HCT116 (cell line): ENCODE results near the gene RGS10. TPM values are rescaled to one million over a fixed set of nuclear protein-coding genes. Genes with fewer than 3 reads are reported as not detected.

Experiments used
- ATAC-seq: fragments of 200-7000 bp; cut with Tn5 transposase; 2 replicates; pipeline ENCODE4 v1.9.1; 2020; ENCODE audit warnings: mild to moderate bottlenecking, moderate library complexity
- BruUV-seq: library from RNA; stranded (reverse); fragments of 400-500 nt; replicated peaks from 2 replicates; lab custom pipeline; 2021; lab: Mats Ljungman, UMichigan
- CTCF ChIA-PET: fragments of 300-600 bp; sonication (Branson Sonifier 250); formaldehyde crosslinking; loops from one replicate; lab custom pipeline; 2021; ENCODE audit warnings: antibody characterized with exemption; lab: Charles Lee
- POLR2A ChIA-PET: fragments of 300-600, 350-600 bp; sonication (Branson Sonifier 250); formaldehyde crosslinking; loops from one replicate; lab custom pipeline; 2021; ENCODE audit warnings: antibody characterized with exemption; lab: Charles Lee
- RAD21 ChIA-PET, 2 experiments: fragments of 300-600 bp; sonication (Branson Sonifier 250); formaldehyde crosslinking; loops; one replicate each; lab custom pipeline; 2023; ENCODE audit warnings: low total read pairs in 2 of 2; ENCODE audit not compliant: uncharacterized antibody in 2 of 2, unreplicated experiment in 2 of 2, low non-redundant PET in 1 of 2; lab: Charles Lee
- DNase-seq: peaks from one replicate; pipeline ENCODE4 v3.0.0-alpha.2; 2010; ENCODE audit warnings: low read depth, low spot score
- H2AFZ ChIP-seq: fragments of 200-600 bp; shearing (Covaris generic), sonication (generic); 2 replicates; pipeline ENCODE4 v1.6.1; 2017; ENCODE audit warnings: low read depth, mixed run types, mixed read lengths, antibody characterized with exemption, low read length; ENCODE audit not compliant: poor library complexity, severe bottlenecking
- H3K27ac ChIP-seq: 2 replicates; pipeline ENCODE4 v1.5.1; 2012; ENCODE audit warnings: low read depth, low read length
- H3K27me3 ChIP-seq: fragments of 200-600 bp; sonication (generic); 2 replicates; pipeline ENCODE4 v1.6.1; 2016; ENCODE audit warnings: mixed run types, low read length, mixed read lengths; ENCODE audit not compliant: insufficient read depth
- H3K36me3 ChIP-seq, 2 experiments: fragments of 200-500 bp in 1 of 2; fragments of 200-600 bp in 1 of 2; sonication (Bioruptor generic) in 1 of 2; sonication (generic) in 1 of 2; 2 replicates each; pipeline versions ENCODE4 v1.5.1 to v1.6.1; 2014 to 2016; ENCODE audit warnings: low read length in 2 of 2, inconsistent platforms in 1 of 2, mixed read lengths in 1 of 2, mixed run types in 1 of 2; ENCODE audit not compliant: insufficient read depth in 2 of 2, control insufficient read depth in 1 of 2
- H3K4me1 ChIP-seq, 2 experiments: fragments of 200-600 bp in 1 of 2; sonication (generic) in 1 of 2; 2 replicates each; pipeline versions ENCODE4 v1.5.1 to v1.6.1; 2012 to 2017; ENCODE audit warnings: low read length in 2 of 2, inconsistent platforms in 1 of 2, mild to moderate bottlenecking in 1 of 2, mixed read lengths in 1 of 2, mixed run types in 1 of 2, moderate library complexity in 1 of 2; ENCODE audit not compliant: insufficient read depth in 2 of 2, control insufficient read depth in 1 of 2
- H3K4me2 ChIP-seq: fragments of 200-600 bp; sonication (generic); 2 replicates; pipeline ENCODE4 v1.6.1; 2017; ENCODE audit warnings: mixed run types, low read length, mixed read lengths
- H3K4me3 ChIP-seq, 2 experiments: fragments of 200-600 bp in 1 of 2; sonication (generic) in 1 of 2; replicated peaks in 1 of 2; 2 replicates each; pipeline ENCODE4 v1.5.1; 2011 to 2016; ENCODE audit warnings: low read length in 2 of 2, control low read depth in 1 of 2, low read depth in 1 of 2, mild to moderate bottlenecking in 1 of 2, mixed read lengths in 1 of 2, mixed run types in 1 of 2
- H3K79me2 ChIP-seq: fragments of 200-600 bp; sonication (generic); 2 replicates; pipeline ENCODE4 v1.6.1; 2017; ENCODE audit warnings: mild to moderate bottlenecking, mixed run types, low read length, moderate library complexity, mixed read lengths; ENCODE audit not compliant: insufficient read depth
- H3K9ac ChIP-seq: fragments of 200-600 bp; sonication (generic); 2 replicates; pipeline ENCODE4 v1.6.1; 2016; ENCODE audit warnings: low read length, mixed read lengths
- H3K9me2 ChIP-seq: fragments of 200-600 bp; sonication (generic), shearing (Covaris generic); 2 replicates; pipeline ENCODE4 v1.6.1; 2017; ENCODE audit warnings: mixed run types, mild to moderate bottlenecking, moderate library complexity; ENCODE audit not compliant: insufficient read depth
- H3K9me3 ChIP-seq, 2 experiments: fragments of 200-500 bp in 1 of 2; fragments of 200-600 bp in 1 of 2; sonication (Bioruptor generic) in 1 of 2; sonication (generic) in 1 of 2; 2 replicates each; pipeline ENCODE4 v1.6.1; 2014 to 2017; ENCODE audit warnings: low read length in 2 of 2, mixed read lengths in 2 of 2, inconsistent platforms in 1 of 2, low read depth in 1 of 2, mild to moderate bottlenecking in 1 of 2, mixed run types in 1 of 2, moderate library complexity in 1 of 2; ENCODE audit not compliant: control insufficient read depth in 1 of 2, insufficient read depth in 1 of 2
- H4K20me1 ChIP-seq: fragments of 200-600 bp; sonication (generic), shearing (Covaris generic); 2 replicates; pipeline ENCODE4 v1.6.1; 2017; ENCODE audit warnings: mixed run types, mild to moderate bottlenecking, moderate library complexity; ENCODE audit not compliant: insufficient read depth
- EZH2 ChIP-seq: fragments of 200-600 bp; sonication (generic); IDR thresholded peaks from 2 replicates; pipeline ENCODE4 v1.6.1; 2017; ENCODE audit warnings: antibody characterized with exemption, mixed run types
- FOSL1 ChIP-seq: IDR thresholded peaks from 2 replicates; pipeline ENCODE4 v1.6.1; 2012; ENCODE audit warnings: low read depth
- JUND ChIP-seq: IDR thresholded peaks from 2 replicates; pipeline ENCODE4 v1.6.1; 2012
- POLR2A ChIP-seq: IDR thresholded peaks from 2 replicates; pipeline ENCODE4 v1.7.0; 2011; ENCODE audit warnings: borderline replicate concordance; ENCODE audit not compliant: insufficient read depth, insufficient read length; ENCODE audit errors: extremely low read depth
- RAD21 ChIP-seq: IDR thresholded peaks from 2 replicates; pipeline ENCODE4 v1.6.1; 2012; ENCODE audit warnings: low read depth, mild to moderate bottlenecking
- SRF ChIP-seq: IDR thresholded peaks from 2 replicates; pipeline ENCODE4 v1.6.1; 2012; ENCODE audit warnings: low read depth
- TCF7L2 ChIP-seq: IDR thresholded peaks from 2 replicates; pipeline ENCODE4 v1.7.0; 2011; ENCODE audit warnings: borderline replicate concordance, inconsistent platforms; ENCODE audit not compliant: insufficient read depth, insufficient read length; ENCODE audit errors: extremely low read depth
- ZNF274 ChIP-seq: fragments of 200-500 bp; sonication (Bioruptor generic); IDR thresholded peaks from 2 replicates; pipeline ENCODE4 v1.6.1; 2014; ENCODE audit warnings: mild to moderate bottlenecking, low read depth, low read length, inconsistent platforms
- intact Hi-C: fragments of 100-400 bp; cut with micrococcal nuclease; formaldehyde crosslinking; loops from 2 replicates; pipeline ENCODE4 v1.10.0; 2022
- total RNA-seq: library from RNA; stranded (reverse); gene quantifications from one replicate; pipeline ENCODE4 v1.2.1, GENCODE V29; 2021; ENCODE audit not compliant: unreplicated experiment
- TF ChIP-seq, protein P1 (sequence below): IDR thresholded peaks from 2 replicates; pipeline ENCODE4 v1.6.1; 2012
- TF ChIP-seq, protein P2 (sequence below): IDR thresholded peaks from 2 replicates; pipeline ENCODE4 v1.6.1; 2012
- TF ChIP-seq, protein P3 (sequence below): IDR thresholded peaks from 2 replicates; pipeline ENCODE4 v1.6.1; 2011; ENCODE audit warnings: mild to moderate bottlenecking, low read length, moderate library complexity; ENCODE audit not compliant: insufficient replicate concordance; ENCODE audit errors: extremely low read depth
- TF ChIP-seq, protein P4 (sequence below): IDR thresholded peaks from 2 replicates; pipeline ENCODE4 v1.6.1; 2012; ENCODE audit warnings: low read depth
- TF ChIP-seq, protein P5 (sequence below), 3 experiments: fragments of 200-600 bp in 1 of 3; sonication (generic) in 1 of 3; IDR thresholded peaks in 2 of 3; conservative IDR thresholded peaks in 1 of 3; 2 replicates each; pipeline ENCODE4 v1.5.1; 2012 to 2017; ENCODE audit warnings: low read depth in 2 of 3, low read length in 2 of 3, antibody characterized with exemption in 1 of 3, borderline replicate concordance in 1 of 3, control low read depth in 1 of 3, mild to moderate bottlenecking in 1 of 3, mixed read lengths in 1 of 3, mixed run types in 1 of 3, moderate library complexity in 1 of 3; ENCODE audit not compliant: insufficient read depth in 1 of 3

Gene RGS10
- total RNA-seq, 1 experiment from 2014 or later, result 96.7 TPM

DNA sequence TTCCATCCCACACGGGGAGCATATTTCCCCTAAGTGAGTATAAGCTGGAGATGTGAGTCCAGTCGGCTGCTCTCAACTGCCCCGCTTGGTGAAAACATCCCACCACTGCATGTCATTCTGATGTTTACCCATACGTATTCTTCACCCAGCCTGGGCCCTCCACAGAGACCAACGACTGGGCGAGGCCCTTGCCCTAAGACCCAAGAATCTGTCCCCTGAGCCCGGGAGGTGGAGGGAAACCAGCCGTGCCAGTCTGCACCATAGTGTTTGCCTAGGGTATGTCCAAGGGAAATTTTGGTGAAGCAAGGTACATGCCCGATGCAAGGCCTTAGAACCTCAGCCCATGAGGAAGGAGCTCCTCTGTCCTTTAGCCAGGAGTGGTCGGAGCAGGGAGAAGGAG lies 67.9 kb downstream of the RGS10 start:
- TF ChIP-seq, protein P1, sequence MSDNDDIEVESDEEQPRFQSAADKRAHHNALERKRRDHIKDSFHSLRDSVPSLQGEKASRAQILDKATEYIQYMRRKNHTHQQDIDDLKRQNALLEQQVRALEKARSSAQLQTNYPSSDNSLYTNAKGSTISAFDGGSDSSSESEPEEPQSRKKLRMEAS, result no peak
- TF ChIP-seq RAD21, result no peak
- TF ChIP-seq EZH2, result no peak
- no peak for TF ChIP-seq JUND
- TF ChIP-seq, protein P2, sequence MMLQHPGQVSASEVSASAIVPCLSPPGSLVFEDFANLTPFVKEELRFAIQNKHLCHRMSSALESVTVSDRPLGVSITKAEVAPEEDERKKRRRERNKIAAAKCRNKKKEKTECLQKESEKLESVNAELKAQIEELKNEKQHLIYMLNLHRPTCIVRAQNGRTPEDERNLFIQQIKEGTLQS, result no peak
- no peak for TF ChIP-seq TCF7L2
- TF ChIP-seq FOSL1, result no peak
- TF ChIP-seq POLR2A, result no peak
- TF ChIP-seq, protein P3, sequence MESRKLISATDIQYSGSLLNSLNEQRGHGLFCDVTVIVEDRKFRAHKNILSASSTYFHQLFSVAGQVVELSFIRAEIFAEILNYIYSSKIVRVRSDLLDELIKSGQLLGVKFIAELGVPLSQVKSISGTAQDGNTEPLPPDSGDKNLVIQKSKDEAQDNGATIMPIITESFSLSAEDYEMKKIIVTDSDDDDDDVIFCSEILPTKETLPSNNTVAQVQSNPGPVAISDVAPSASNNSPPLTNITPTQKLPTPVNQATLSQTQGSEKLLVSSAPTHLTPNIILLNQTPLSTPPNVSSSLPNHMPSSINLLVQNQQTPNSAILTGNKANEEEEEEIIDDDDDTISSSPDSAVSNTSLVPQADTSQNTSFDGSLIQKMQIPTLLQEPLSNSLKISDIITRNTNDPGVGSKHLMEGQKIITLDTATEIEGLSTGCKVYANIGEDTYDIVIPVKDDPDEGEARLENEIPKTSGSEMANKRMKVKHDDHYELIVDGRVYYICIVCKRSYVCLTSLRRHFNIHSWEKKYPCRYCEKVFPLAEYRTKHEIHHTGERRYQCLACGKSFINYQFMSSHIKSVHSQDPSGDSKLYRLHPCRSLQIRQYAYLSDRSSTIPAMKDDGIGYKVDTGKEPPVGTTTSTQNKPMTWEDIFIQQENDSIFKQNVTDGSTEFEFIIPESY, result no peak
- TF ChIP-seq, protein P4, sequence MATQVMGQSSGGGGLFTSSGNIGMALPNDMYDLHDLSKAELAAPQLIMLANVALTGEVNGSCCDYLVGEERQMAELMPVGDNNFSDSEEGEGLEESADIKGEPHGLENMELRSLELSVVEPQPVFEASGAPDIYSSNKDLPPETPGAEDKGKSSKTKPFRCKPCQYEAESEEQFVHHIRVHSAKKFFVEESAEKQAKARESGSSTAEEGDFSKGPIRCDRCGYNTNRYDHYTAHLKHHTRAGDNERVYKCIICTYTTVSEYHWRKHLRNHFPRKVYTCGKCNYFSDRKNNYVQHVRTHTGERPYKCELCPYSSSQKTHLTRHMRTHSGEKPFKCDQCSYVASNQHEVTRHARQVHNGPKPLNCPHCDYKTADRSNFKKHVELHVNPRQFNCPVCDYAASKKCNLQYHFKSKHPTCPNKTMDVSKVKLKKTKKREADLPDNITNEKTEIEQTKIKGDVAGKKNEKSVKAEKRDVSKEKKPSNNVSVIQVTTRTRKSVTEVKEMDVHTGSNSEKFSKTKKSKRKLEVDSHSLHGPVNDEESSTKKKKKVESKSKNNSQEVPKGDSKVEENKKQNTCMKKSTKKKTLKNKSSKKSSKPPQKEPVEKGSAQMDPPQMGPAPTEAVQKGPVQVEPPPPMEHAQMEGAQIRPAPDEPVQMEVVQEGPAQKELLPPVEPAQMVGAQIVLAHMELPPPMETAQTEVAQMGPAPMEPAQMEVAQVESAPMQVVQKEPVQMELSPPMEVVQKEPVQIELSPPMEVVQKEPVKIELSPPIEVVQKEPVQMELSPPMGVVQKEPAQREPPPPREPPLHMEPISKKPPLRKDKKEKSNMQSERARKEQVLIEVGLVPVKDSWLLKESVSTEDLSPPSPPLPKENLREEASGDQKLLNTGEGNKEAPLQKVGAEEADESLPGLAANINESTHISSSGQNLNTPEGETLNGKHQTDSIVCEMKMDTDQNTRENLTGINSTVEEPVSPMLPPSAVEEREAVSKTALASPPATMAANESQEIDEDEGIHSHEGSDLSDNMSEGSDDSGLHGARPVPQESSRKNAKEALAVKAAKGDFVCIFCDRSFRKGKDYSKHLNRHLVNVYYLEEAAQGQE, result no peak
- TF ChIP-seq, protein P5, sequence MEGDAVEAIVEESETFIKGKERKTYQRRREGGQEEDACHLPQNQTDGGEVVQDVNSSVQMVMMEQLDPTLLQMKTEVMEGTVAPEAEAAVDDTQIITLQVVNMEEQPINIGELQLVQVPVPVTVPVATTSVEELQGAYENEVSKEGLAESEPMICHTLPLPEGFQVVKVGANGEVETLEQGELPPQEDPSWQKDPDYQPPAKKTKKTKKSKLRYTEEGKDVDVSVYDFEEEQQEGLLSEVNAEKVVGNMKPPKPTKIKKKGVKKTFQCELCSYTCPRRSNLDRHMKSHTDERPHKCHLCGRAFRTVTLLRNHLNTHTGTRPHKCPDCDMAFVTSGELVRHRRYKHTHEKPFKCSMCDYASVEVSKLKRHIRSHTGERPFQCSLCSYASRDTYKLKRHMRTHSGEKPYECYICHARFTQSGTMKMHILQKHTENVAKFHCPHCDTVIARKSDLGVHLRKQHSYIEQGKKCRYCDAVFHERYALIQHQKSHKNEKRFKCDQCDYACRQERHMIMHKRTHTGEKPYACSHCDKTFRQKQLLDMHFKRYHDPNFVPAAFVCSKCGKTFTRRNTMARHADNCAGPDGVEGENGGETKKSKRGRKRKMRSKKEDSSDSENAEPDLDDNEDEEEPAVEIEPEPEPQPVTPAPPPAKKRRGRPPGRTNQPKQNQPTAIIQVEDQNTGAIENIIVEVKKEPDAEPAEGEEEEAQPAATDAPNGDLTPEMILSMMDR (IDR thresholded peaks at IDR 0.05 in 2 of 3, conservative IDR thresholded peaks at IDR 0.05 in 1 of 3; ENCODE audit: borderline replicate concordance in 1 of 3, insufficient read depth in 1 of 3, low read depth in 2 of 3, low read length in 2 of 3), result no peak
- no peak for TF ChIP-seq ZNF274
- no peak for TF ChIP-seq SRF
- no peak overlapping the region for H2AFZ ChIP-seq
- CTCF ChIA-PET, result interaction anchor here (1.0 kb wide), 1 partner anchor 15 kb away, joined by 5 read pairs; no protein-coding TSS in a partner anchor
- DNase-seq, result no peak
- no peak overlapping the region for H3K9ac ChIP-seq
- no peaks in the 10 kb centered on the region for H3K79me2 ChIP-seq
- H3K9me2 ChIP-seq, result no peaks in the 10 kb centered on the region
- intact Hi-C loops, result no loop called here
- no peak overlapping the region for H3K4me3 ChIP-seq
- RAD21 ChIA-PET, result no interaction called here
- H3K4me2 ChIP-seq, result no peak overlapping the region
- no peaks in the 10 kb centered on the region for H3K36me3 ChIP-seq
- H3K27me3 ChIP-seq, result peaks cover 23% of the 10 kb centered on the region; the same call in 1 of the 2 replicates
- H3K9me3 ChIP-seq, result no peaks in the 10 kb centered on the region
- no TSS peak for BruUV-seq
- ATAC-seq, result no peak
- POLR2A ChIA-PET, result no interaction called here
- H3K4me1 ChIP-seq, result no peaks in the 10 kb centered on the region; a peak in 1 of 4 replicates
- no peak overlapping the region for H3K27ac ChIP-seq
- no peaks in the 10 kb centered on the region for H4K20me1 ChIP-seq
